Measurements from ENCODE around the gene GON4L. TPM values are rescaled to one million over a fixed set of nuclear protein-coding genes. Genes with fewer than 3 reads are reported as not detected.
"Not testable (repeated sequence)": the region's sequence is repeated elsewhere in the genome, so short reads cannot be mapped to it uniquely, and the experiment has no call there.

GON4L gene
- total RNA-seq, 4 donors from 2014 or later, result 32.3 to 64.9 (median 43.6) TPM

GRCh38 chr1:155761736-155762405, 95.1 kb downstream of the GON4L start:
- WGBS, 2 donors, result 91 to 93% methylated on average over 11 of the region's 11 CpGs
- Histone ChIP-seq H3K27ac (no peak overlapping the region), H3K27me3 (no peaks in the 10 kb centered on the region), H3K36me3 (peaks cover 42 to 58% of the 10 kb centered on the region in 2 donors), H3K4me3 (replicated peaks in 1 of 3) (no peak overlapping the region), H3K9me3 (no peaks in the 10 kb centered on the region), H3K4me1 (no peaks in the 10 kb centered on the region)
- TF ChIP-seq POLR2A (IDR thresholded peaks at IDR 0.05) (no peak), CTCF (IDR thresholded peaks at IDR 0.05) (no peak)
- intact Hi-C loops (cut with DNase I), result no loop called here
- DNase-seq, result no peak

GRCh38 chr1:155760751-155761475, 96.1 kb downstream of the GON4L start:
- 94 to 95% methylated on average over 2 of the region's 2 CpGs for WGBS, 2 donors
- intact Hi-C loops (cut with DNase I), result no loop called here
- Histone ChIP-seq H3K9me3 (no peaks in the 10 kb centered on the region), H3K36me3 (peaks cover 40 to 58% of the 10 kb centered on the region in 2 donors), H3K4me3 (replicated peaks in 1 of 3) (no peak overlapping the region), H3K4me1 (no peaks in the 10 kb centered on the region), H3K27me3 (no peaks in the 10 kb centered on the region), H3K27ac (no peak overlapping the region)
- DNase-seq, result no peak
- TF ChIP-seq POLR2A (IDR thresholded peaks at IDR 0.05) (no peak), CTCF (IDR thresholded peaks at IDR 0.05) (no peak)

- 93 to 99% methylated on average over 4 of the region's 4 CpGs for WGBS, 2 donors
- Histone ChIP-seq H3K27ac (no peak overlapping the region), H3K27me3 (no peaks in the 10 kb centered on the region), H3K4me3 (replicated peaks in 1 of 3) (no peak overlapping the region), H3K36me3 (peaks cover 45 to 56% of the 10 kb centered on the region in 2 donors), H3K4me1 (no peaks in the 10 kb centered on the region), H3K9me3 (no peaks in the 10 kb centered on the region)
- no peak for TF ChIP-seq CTCF (IDR thresholded peaks at IDR 0.05)
- no peak for TF ChIP-seq POLR2A (IDR thresholded peaks at IDR 0.05)
- intact Hi-C loops (cut with DNase I), result no loop called here
- no peak for DNase-seq
Observed at GRCh38 chr1:155759966-155760630, 96.9 kb downstream of the GON4L start.

- H3K4me1 ChIP-seq; DNase-seq; H3K4me3 ChIP-seq (replicated peaks in 1 of 3); H3K9me3 ChIP-seq; intact Hi-C loops (cut with DNase I); H3K27ac ChIP-seq; H3K27me3 ChIP-seq: not testable (repeated sequence)
- 95 to 97% methylated on average over 3 of the region's 3 CpGs for WGBS, 2 donors
- H3K36me3 ChIP-seq, result peaks cover 45 to 59% of the 10 kb centered on the region in 2 donors
Observed at GRCh38 chr1:155759017-155759416, 98.0 kb downstream of the GON4L start.

GRCh38 chr1:155748141-155748540, 108.9 kb downstream of the GON4L start:
- H3K27me3 ChIP-seq; intact Hi-C loops (cut with DNase I); DNase-seq; H3K9me3 ChIP-seq; H3K4me3 ChIP-seq (replicated peaks in 1 of 3); H3K4me1 ChIP-seq; H3K27ac ChIP-seq: not testable (repeated sequence)
- WGBS, 2 donors, result 76 to 84% methylated on average over 5 of the region's 5 CpGs
- H3K36me3 ChIP-seq, result peaks cover 11 to 17% of the 10 kb centered on the region in 2 donors

GRCh38 chr1:155747586-155747985, 109.4 kb downstream of the GON4L start:
- H3K27ac ChIP-seq; H3K27me3 ChIP-seq; H3K4me3 ChIP-seq (replicated peaks in 1 of 3); DNase-seq; H3K9me3 ChIP-seq; H3K4me1 ChIP-seq; intact Hi-C loops (cut with DNase I): not testable (repeated sequence)
- H3K36me3 ChIP-seq, result peaks cover 6 to 13% of the 10 kb centered on the region in 2 donors
- 94 to 97% methylated on average over 9 to 11 of the region's 12 CpGs for WGBS, 2 donors

All from thyroid gland (tissue), 4 donors.